HepG2 (cell line): ENCODE results near the gene STK32B. TPM values are rescaled to one million over a fixed set of nuclear protein-coding genes. Genes with fewer than 3 reads are reported as not detected.

Source experiments
- ATAC-seq: fragments of 200-7000 bp; cut with Tn5 transposase; 3 replicates; pipeline ENCODE4 v1.9.1; 2020; ENCODE audit warnings: mild to moderate bottlenecking, moderate library complexity
- BruUV-seq: library from RNA; stranded (reverse); fragments of 400-500 nt; replicated peaks from 2 replicates; lab custom pipeline; 2021; lab: Mats Ljungman, UMichigan
- CTCF ChIA-PET: fragments of 300-600 bp; formaldehyde crosslinking; extraction: SDS; loops from one replicate; lab custom pipeline; 2021; ENCODE audit warnings: low total read pairs, inconsistent platforms, low intra/inter-chr PET ratio; lab: Yijun Ruan, JAX
- POLR2A ChIA-PET: fragments of 350-600 bp; sonication (Branson Sonifier 250); formaldehyde crosslinking; loops from one replicate; lab custom pipeline; 2020; ENCODE audit warnings: antibody characterized with exemption, inconsistent platforms; lab: Yijun Ruan, JAX
- DNase-seq: peaks from one replicate; pipeline ENCODE4 v3.0.0-alpha.2; 2015; ENCODE audit warnings: low spot score
- FAIRE-seq: peaks from 3 replicates; lab custom pipeline; 2011; peaks lifted over from hg19 to GRCh38; lab: Jason Lieb, UNC
- H2AFZ ChIP-seq: one replicate; pipeline ENCODE4 v1.6.1; 2011; ENCODE audit warnings: low read length, inconsistent platforms
- H3K27ac ChIP-seq: fragments of 300-600 bp; 3 replicates; pipeline ENCODE4 v1.8.0; 2011; ENCODE audit warnings: mixed run types, mild to moderate bottlenecking, mixed read lengths, low read length, inconsistent platforms; ENCODE audit not compliant: insufficient read depth; ENCODE audit errors: extremely low read length
- H3K27me3 ChIP-seq, 2 experiments: fragments of 200-600 bp in 1 of 2; 2 replicates in 1 of 2; 3 replicates in 1 of 2; pipeline versions ENCODE4 v1.6.0 to v1.8.0; 2011; ENCODE audit warnings: low read length in 2 of 2, mild to moderate bottlenecking in 2 of 2, moderate library complexity in 2 of 2, inconsistent platforms in 1 of 2; ENCODE audit not compliant: insufficient read depth in 2 of 2, control insufficient read depth in 1 of 2
- H3K36me3 ChIP-seq, 2 experiments: fragments of 200-600 bp in 1 of 2; replicated peaks in 1 of 2; 2 replicates in 1 of 2; 3 replicates in 1 of 2; pipeline versions ENCODE4 v1.5.1 to v1.8.0; 2011; ENCODE audit warnings: low read length in 2 of 2, inconsistent platforms in 1 of 2; ENCODE audit not compliant: insufficient read depth in 2 of 2, control insufficient read depth in 1 of 2
- H3K4me1 ChIP-seq: 2 replicates; pipeline ENCODE4 v1.5.1; 2012; ENCODE audit warnings: low read length, inconsistent platforms; ENCODE audit not compliant: insufficient read depth
- H3K4me2 ChIP-seq: 2 replicates; pipeline ENCODE4 v1.6.0; 2011; ENCODE audit warnings: low read depth, low read length, inconsistent platforms
- H3K4me3 ChIP-seq, 3 experiments: fragments of 200-600 bp in 1 of 3; sonication (generic), shearing (Covaris generic) in 1 of 3; replicated peaks in 1 of 3; 2 replicates each; pipeline ENCODE4 v1.5.1; 2011 to 2016; ENCODE audit warnings: low read length in 3 of 3, inconsistent platforms in 2 of 3, low read depth in 2 of 3, mild to moderate bottlenecking in 2 of 3, control low read depth in 1 of 3, mixed read lengths in 1 of 3; ENCODE audit not compliant: insufficient read depth in 1 of 3
- H3K79me2 ChIP-seq: one replicate; pipeline ENCODE4 v1.6.1; 2011; ENCODE audit warnings: low read length, inconsistent platforms; ENCODE audit not compliant: insufficient read depth
- H3K9ac ChIP-seq: 2 replicates; pipeline ENCODE4 v1.6.0; 2011; ENCODE audit warnings: mild to moderate bottlenecking, low read depth, low read length, inconsistent platforms; ENCODE audit not compliant: insufficient read depth
- H3K9me3 ChIP-seq: 2 replicates; pipeline ENCODE4 v1.5.1; 2012; ENCODE audit warnings: mild to moderate bottlenecking, low read length
- H4K20me1 ChIP-seq: 2 replicates; pipeline ENCODE4 v1.6.0; 2011; ENCODE audit warnings: inconsistent platforms, mild to moderate bottlenecking, low read length, moderate library complexity; ENCODE audit not compliant: insufficient read depth
- KMT2B ChIP-seq: IDR thresholded peaks from 2 replicates; pipeline ENCODE4 v1.6.1; 2016; ENCODE audit warnings: missing genetic modification reagents, missing compliant biosample characterization
- MAF1 ChIP-seq: sonication (generic); formaldehyde crosslinking; IDR thresholded peaks from 2 replicates; pipeline ENCODE4 v1.5.0; 2020; ENCODE audit warnings: missing genetic modification reagents, borderline replicate concordance
- MYNN ChIP-seq: sonication (generic); formaldehyde crosslinking; IDR thresholded peaks from 2 replicates; pipeline ENCODE4 v1.4.0; 2020; ENCODE audit warnings: mild to moderate bottlenecking, low read depth, missing genetic modification reagents
- RBM39 ChIP-seq: fragments of 200-400 bp; formaldehyde crosslinking; IDR thresholded peaks from one replicate; pipeline ENCODE4 v1.6.1; 2018; ENCODE audit warnings: antibody characterized with exemption, mild to moderate bottlenecking, low read depth, low read length; ENCODE audit not compliant: poor library complexity, severe bottlenecking
- ZNF639 ChIP-seq: conservative IDR thresholded peaks from 2 replicates; pipeline ENCODE4 v1.6.1; 2018; ENCODE audit warnings: missing genetic modification reagents
- ZNF704 ChIP-seq: sonication (generic); formaldehyde crosslinking; IDR thresholded peaks from 2 replicates; pipeline ENCODE4 v1.8.1; 2023; ENCODE audit warnings: mild to moderate bottlenecking, inconsistent platforms, moderate library complexity, missing genetic modification reagents, borderline replicate concordance
- ZNF816 ChIP-seq: sonication (generic); formaldehyde crosslinking; IDR thresholded peaks from 2 replicates; pipeline ENCODE4 v1.8.0; 2022; ENCODE audit warnings: missing genetic modification reagents, mild to moderate bottlenecking, borderline replicate concordance
- WGBS: methylation state at CpG from one replicate; pipeline ENCODE4 v1.1.6; 2017; ENCODE audit warnings: low lambda C conversion rate; 5-methylcytosine and 5-hydroxymethylcytosine counted together
- in situ Hi-C: cut with HindIII; loops from 2 replicates; pipeline ENCODE4 v1.10.0; 2017; ENCODE audit warnings: low pct_unique_long_range_greater_than_20kb; ENCODE audit not compliant: extremely low pct_ligation_motif_present
- intact Hi-C: fragments of 100-400 bp; cut with micrococcal nuclease; formaldehyde crosslinking; loops from one replicate; pipeline ENCODE4 v1.10.0; 2022; ENCODE audit not compliant: unreplicated experiment
- polyA plus RNA-seq, 8 experiments: library from polyadenylated mRNA; depleted of rRNA in 3 of 8; stranded (reverse) in 7 of 8; unstranded in 1 of 8; fragments of >200 nt; fragmentation: Illumina TruSeq in 4 of 8; extraction: Trizol in 4 of 8; gene quantifications; 2 replicates each; pipeline versions ENCODE4 v1.2.1 to v1.2.3, GENCODE V29; 2011 to 2016; ENCODE audit warnings: low read depth in 4 of 8, missing spikeins in 1 of 8, mixed read lengths in 1 of 8; ENCODE audit not compliant: insufficient read depth in 1 of 8
- total RNA-seq, 5 experiments: library from RNA; depleted of rRNA; stranded (reverse); fragments of >200 nt; fragmentation: Illumina TruSeq; extraction: Trizol; gene quantifications; 2 replicates each; pipeline ENCODE4 v1.2.3, GENCODE V29; 2016; ENCODE audit warnings: low read depth in 1 of 5
- TF ChIP-seq, protein P1 (sequence below): sonication (generic); formaldehyde crosslinking; IDR thresholded peaks from 2 replicates; pipeline ENCODE4 v1.8.1; 2023; ENCODE audit warnings: mild to moderate bottlenecking, missing genetic modification reagents

Gene STK32B
- total and polyA plus RNA-seq, 2 of the 13 experiments (the other 11 are each of a cell fraction or from before 2014, with no cell fraction given) = not detected

GRCh38 chr4:5526080-5526846, 475.0 kb downstream of the STK32B start (continued):
- TF ChIP-seq, protein P1, sequence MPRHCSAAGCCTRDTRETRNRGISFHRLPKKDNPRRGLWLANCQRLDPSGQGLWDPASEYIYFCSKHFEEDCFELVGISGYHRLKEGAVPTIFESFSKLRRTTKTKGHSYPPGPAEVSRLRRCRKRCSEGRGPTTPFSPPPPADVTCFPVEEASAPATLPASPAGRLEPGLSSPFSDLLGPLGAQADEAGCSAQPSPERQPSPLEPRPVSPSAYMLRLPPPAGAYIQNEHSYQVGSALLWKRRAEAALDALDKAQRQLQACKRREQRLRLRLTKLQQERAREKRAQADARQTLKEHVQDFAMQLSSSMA (CRISPR knock-in tag) = no peak
- TF ChIP-seq MAF1 (CRISPR knock-in tag) = no peak
- TF ChIP-seq, all 625 proteins: peak for 0

- H4K20me1 ChIP-seq = no peaks in the 10 kb centered on the region
- no TSS peak for BruUV-seq
- CTCF ChIA-PET = no interaction called here
- POLR2A ChIA-PET = no interaction called here
- no peaks in the 10 kb centered on the region for H3K4me1 ChIP-seq
- H3K27me3 ChIP-seq = no peaks in the 10 kb centered on the region
- no peak overlapping the region for H3K4me3 ChIP-seq
- H3K4me2 ChIP-seq = no peak overlapping the region
- H2AFZ ChIP-seq = no peak overlapping the region
- ATAC-seq (no peak), FAIRE-seq (no peak), DNase-seq (no peak)
- in situ Hi-C loops (no loop called here), intact Hi-C loops (no loop called here)
- WGBS = 0% methylated on average over 3 of the region's 3 CpGs
- TF ChIP-seq ZNF639 (CRISPR knock-in tag) (no peak), MYNN (no peak), RBM39 (no peak), ZNF816 (CRISPR knock-in tag) (no peak), KMT2B (CRISPR knock-in tag) (no peak), ZNF704 (no peak)
- no peaks in the 10 kb centered on the region for H3K79me2 ChIP-seq
- H3K36me3 ChIP-seq = no peaks in the 10 kb centered on the region
- H3K9ac ChIP-seq = no peak overlapping the region
- no peaks in the 10 kb centered on the region for H3K9me3 ChIP-seq
- H3K27ac ChIP-seq = no peak overlapping the region
Measured at GRCh38 chr4:5527211-5527610, 475.9 kb downstream of the STK32B start.
